Activated CD4-positive, alpha-beta T cell treated with anti-CD3 and anti-CD28 coated beads, Interleukin-2, amount 10 ng/mL, durations not matched to agents 7 days and 5 days (primary cell): Measurements from ENCODE around the gene SALL1. TPM values are rescaled to one million over a fixed set of nuclear protein-coding genes. Genes with fewer than 3 reads are reported as not detected.

ENCODE experiments used
- CTCF ChIA-PET: fragments of 350-600 bp; sonication (Branson Sonifier 250); formaldehyde crosslinking; loops from one replicate; lab custom pipeline; 2021; ENCODE audit warnings: antibody characterized with exemption; lab: Charles Lee
- POLR2A ChIA-PET: fragments of 350-600 bp; sonication (Branson Sonifier 250); formaldehyde crosslinking; loops from one replicate; lab custom pipeline; 2021; ENCODE audit warnings: antibody characterized with exemption; lab: Charles Lee
- DNase-seq: peaks from one replicate; pipeline ENCODE4 v3.0.0-alpha.2; 2020
- H3K27ac Mint-ChIP-seq: one replicate; pipeline ENCODE4 v1.8.0; 2021; ENCODE audit warnings: mild to moderate bottlenecking, moderate library complexity, mixed read lengths
- H3K27me3 Mint-ChIP-seq: one replicate; pipeline ENCODE4 v1.8.0; 2021; ENCODE audit warnings: mixed read lengths
- H3K36me3 Mint-ChIP-seq: one replicate; pipeline ENCODE4 v1.8.0; 2021; ENCODE audit warnings: low read depth, mixed read lengths
- H3K4me1 Mint-ChIP-seq: one replicate; pipeline ENCODE4 v1.8.0; 2021; ENCODE audit warnings: mixed read lengths
- H3K4me3 Mint-ChIP-seq: one replicate; pipeline ENCODE4 v1.8.0; 2021; ENCODE audit warnings: mild to moderate bottlenecking, moderate library complexity, mixed read lengths
- H3K9me3 Mint-ChIP-seq: one replicate; pipeline ENCODE4 v1.8.0; 2021; ENCODE audit warnings: mixed read lengths
- total RNA-seq, 2 experiments: library from RNA; stranded (reverse); gene quantifications; one replicate each; pipeline ENCODE4 v1.2.3, GENCODE V29; 2021

Gene SALL1
- total RNA-seq, 2 experiments from 2014 or later = not detected

DNA sequence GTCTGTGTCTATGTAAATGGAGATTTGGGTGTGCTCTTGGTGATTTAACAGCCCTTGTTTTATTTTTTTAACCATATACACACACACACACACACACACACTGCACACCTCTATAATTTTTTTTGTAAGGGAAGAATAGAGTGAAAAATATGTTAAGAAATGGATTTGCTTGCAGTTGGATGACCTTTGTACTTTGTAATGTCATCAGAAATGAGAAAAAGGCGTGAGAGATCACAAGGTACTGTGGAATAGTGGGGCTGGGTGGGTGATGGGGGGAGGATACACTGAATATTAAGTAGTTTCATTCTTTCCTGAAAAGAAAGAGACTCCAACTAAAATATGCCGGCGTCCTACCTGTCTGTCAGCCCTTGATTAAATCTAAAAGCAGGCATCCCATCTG, 38.7 kb downstream of the SALL1 start:
- CTCF ChIA-PET = no interaction called here
- Mint-ChIP-seq H3K27me3 (peaks cover 41% of the 10 kb centered on the region), H3K4me1 (no peaks in the 10 kb centered on the region), H3K4me3 (no peak overlapping the region), H3K9me3 (peaks cover 4% of the 10 kb centered on the region), H3K27ac (no peak overlapping the region), H3K36me3 (no peaks in the 10 kb centered on the region)
- no peak for DNase-seq
- POLR2A ChIA-PET = no interaction called here

DNA sequence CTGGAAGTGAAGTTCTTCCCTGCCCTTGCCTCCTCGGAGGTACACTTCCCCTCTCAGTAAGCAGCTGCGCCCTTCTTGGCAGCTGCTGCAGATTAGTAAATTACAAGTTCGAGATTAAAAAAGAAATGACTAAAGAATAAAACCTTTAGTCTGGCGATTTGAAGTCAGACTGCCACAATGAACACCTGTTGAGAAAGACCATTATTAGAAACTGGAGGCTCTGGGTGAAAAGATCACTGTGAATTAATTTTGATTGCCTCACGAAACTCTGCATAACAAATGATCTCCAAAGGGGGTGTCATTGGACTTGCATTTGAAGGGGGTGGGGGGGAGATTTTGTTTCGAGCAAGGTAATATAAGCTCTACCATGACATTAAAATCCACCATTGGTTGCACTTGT, 39.3 kb downstream of the SALL1 start:
- CTCF ChIA-PET = no interaction called here
- POLR2A ChIA-PET = no interaction called here
- Mint-ChIP-seq H3K4me3 (no peak overlapping the region), H3K27me3 (peaks cover 41% of the 10 kb centered on the region), H3K27ac (no peak overlapping the region), H3K9me3 (peaks cover 4% of the 10 kb centered on the region), H3K4me1 (no peaks in the 10 kb centered on the region), H3K36me3 (no peaks in the 10 kb centered on the region)
- DNase-seq = no peak

DNA sequence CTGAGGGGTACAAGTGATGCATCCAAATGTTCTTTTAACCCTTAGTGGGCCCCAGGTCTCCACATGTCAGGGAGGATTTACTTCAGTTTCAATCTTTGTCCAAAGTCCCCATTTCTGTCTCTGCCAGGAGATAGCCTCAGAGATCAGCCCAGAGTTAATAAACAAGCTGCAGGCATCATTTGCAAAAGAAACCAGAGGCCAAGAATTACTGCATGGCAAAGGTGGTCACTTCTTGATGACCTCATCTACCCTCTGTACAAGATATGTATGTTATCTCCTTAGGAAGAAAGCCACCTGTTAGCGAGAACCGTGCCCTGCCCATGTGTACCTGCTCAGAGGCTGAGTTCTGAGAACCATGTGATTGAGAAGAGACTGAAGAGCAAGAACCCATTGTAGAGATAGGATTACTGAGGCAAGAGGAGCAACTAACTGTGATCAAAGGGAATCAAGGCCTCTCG, 40.3 kb downstream of the SALL1 start:
- H3K4me1 Mint-ChIP-seq = no peaks in the 10 kb centered on the region
- POLR2A ChIA-PET = no interaction called here

DNA sequence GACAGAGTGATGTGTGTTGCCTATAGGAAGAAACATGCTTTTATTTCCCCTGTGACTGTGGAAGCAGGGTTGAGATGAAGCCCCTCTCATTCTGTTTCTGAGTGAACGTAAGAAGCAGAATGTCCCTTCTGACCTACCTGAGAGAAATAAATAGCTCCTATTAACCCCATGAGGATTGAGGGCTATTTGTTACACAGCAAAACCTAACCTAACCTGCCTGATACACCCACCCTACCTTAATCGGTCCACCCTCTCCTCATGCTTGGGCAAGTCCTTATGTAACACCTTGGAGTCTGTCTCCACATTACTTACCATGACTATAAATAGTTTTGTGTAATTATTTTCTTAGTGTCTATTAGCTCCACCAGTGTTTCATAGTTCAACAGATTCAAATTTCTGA, 41.9 kb downstream of the SALL1 start:
- H3K9me3 Mint-ChIP-seq = peaks cover 4% of the 10 kb centered on the region
- H3K27me3 Mint-ChIP-seq = peaks cover 28% of the 10 kb centered on the region
- H3K4me1 Mint-ChIP-seq = no peaks in the 10 kb centered on the region
- ChIA-PET POLR2A (no interaction called here), CTCF (interaction anchor here (1.4 kb wide), 1 partner anchor 14 kb away, joined by 3 read pairs; no protein-coding TSS in a partner anchor)
- no peak overlapping the region for H3K4me3 Mint-ChIP-seq
- H3K36me3 Mint-ChIP-seq = no peaks in the 10 kb centered on the region
- no peak overlapping the region for H3K27ac Mint-ChIP-seq
- no peak for DNase-seq

More for the DNA sequence above, 40.3 kb downstream of the SALL1 start:
- no peak for DNase-seq
- Mint-ChIP-seq H3K27ac (no peak overlapping the region), H3K9me3 (peaks cover 4% of the 10 kb centered on the region), H3K4me3 (no peak overlapping the region), H3K27me3 (peaks cover 41% of the 10 kb centered on the region), H3K36me3 (no peaks in the 10 kb centered on the region)
- CTCF ChIA-PET = no interaction called here

DNA sequence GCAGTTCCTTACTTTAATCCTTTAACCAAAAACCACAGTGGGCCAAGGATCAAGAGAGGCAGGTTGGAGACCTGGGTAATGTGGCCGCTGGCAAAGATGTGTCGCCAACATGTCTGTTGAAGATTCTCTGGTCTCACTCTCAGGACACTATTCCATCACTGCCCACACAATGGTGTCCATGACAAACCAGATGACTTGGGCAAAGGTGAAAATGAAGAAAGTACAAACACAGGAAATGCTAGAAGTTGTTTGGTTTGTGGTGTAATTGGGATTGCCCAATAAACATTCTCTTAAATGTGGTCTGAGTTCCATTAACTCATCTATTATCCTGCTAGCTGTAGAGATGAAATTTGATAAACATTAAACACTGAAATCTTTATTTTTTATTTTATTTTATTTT, 43.3 kb downstream of the SALL1 start:
- Mint-ChIP-seq H3K27me3 (peaks cover 15% of the 10 kb centered on the region), H3K36me3 (no peaks in the 10 kb centered on the region), H3K9me3 (peaks cover 4% of the 10 kb centered on the region), H3K4me3 (no peak overlapping the region), H3K4me1 (no peaks in the 10 kb centered on the region), H3K27ac (no peak overlapping the region)
- CTCF ChIA-PET = interaction anchor here (1.4 kb wide), 1 partner anchor 12 kb away, joined by 3 read pairs; no protein-coding TSS in a partner anchor
- no peak for DNase-seq
- POLR2A ChIA-PET = no interaction called here

DNA sequence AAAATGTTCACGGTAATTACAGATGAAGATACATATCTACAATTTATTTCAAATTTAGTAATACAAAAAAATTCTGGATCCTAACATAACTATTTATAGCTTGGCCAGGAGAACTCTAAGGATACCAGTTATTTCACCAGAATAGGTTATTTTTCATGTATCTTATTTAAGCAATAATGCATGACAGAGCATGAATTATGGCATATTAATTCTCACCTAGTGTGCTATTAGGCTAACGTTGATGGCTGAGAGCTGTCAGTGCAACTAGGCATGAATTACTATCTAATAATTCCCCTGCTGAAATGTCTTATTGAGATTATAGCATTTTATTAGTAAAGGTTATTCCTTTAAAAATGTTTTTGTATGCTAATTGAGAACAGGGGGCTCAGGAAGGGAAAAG, 44.5 kb downstream of the SALL1 start:
- POLR2A ChIA-PET = no interaction called here
- peaks cover 4% of the 10 kb centered on the region for H3K27me3 Mint-ChIP-seq
- CTCF ChIA-PET = no interaction called here
- H3K27ac Mint-ChIP-seq = no peak overlapping the region
- no peak for DNase-seq
- peaks cover 4% of the 10 kb centered on the region for H3K9me3 Mint-ChIP-seq
- no peak overlapping the region for H3K4me3 Mint-ChIP-seq
- no peaks in the 10 kb centered on the region for H3K36me3 Mint-ChIP-seq
- H3K4me1 Mint-ChIP-seq = no peaks in the 10 kb centered on the region

DNA sequence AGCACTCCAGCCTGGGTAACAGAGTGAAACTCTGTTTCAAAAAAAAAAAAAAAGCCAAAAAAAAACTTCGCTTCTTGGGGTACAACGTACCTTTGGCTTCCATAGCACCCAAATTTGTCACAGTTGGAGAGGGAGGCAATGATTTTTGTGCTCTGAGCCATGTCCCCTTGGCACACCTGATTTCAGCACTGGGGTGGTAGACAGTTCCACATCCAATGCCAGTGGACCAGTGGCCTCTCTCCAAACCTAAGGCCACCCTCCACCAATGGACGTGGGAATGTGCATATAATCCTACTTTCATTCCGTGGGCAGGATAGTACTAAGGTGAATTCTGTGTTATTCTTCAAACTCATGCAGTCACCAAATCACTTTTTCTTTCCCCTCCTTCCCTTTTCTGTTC, 47.5 kb downstream of the SALL1 start:
- no peak for DNase-seq
- no peak overlapping the region for H3K27ac Mint-ChIP-seq
- no peaks in the 10 kb centered on the region for H3K9me3 Mint-ChIP-seq
- no peaks in the 10 kb centered on the region for H3K4me1 Mint-ChIP-seq
- H3K4me3 Mint-ChIP-seq = no peak overlapping the region
- POLR2A ChIA-PET = no interaction called here
- H3K27me3 Mint-ChIP-seq = no peaks in the 10 kb centered on the region
- CTCF ChIA-PET = no interaction called here
- no peaks in the 10 kb centered on the region for H3K36me3 Mint-ChIP-seq

DNA sequence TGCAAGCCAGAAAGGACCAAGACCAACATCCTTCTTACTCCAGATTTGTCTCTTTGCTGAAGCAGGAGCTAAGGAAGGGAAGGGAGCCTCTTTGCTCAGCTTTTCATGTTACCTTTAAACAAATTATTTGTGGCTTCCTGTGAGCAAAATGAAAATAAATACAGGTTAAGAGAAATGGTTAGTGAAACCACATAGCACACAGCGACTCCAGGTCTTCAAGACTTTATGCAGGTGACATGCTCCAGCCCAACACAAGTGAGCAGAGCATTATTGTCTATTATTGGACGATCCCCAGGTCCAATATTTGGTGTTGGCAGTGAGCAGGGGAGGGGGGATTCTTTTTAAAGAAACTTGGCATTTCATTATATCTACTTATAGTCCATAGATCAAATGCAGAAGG, 53.3 kb downstream of the SALL1 start:
- H3K27ac Mint-ChIP-seq = no peak overlapping the region
- H3K27me3 Mint-ChIP-seq = no peaks in the 10 kb centered on the region
- DNase-seq = no peak
- no peaks in the 10 kb centered on the region for H3K9me3 Mint-ChIP-seq
- H3K36me3 Mint-ChIP-seq = no peaks in the 10 kb centered on the region
- no peaks in the 10 kb centered on the region for H3K4me1 Mint-ChIP-seq
- H3K4me3 Mint-ChIP-seq = no peak overlapping the region
- ChIA-PET CTCF (no interaction called here), POLR2A (no interaction called here)

DNA sequence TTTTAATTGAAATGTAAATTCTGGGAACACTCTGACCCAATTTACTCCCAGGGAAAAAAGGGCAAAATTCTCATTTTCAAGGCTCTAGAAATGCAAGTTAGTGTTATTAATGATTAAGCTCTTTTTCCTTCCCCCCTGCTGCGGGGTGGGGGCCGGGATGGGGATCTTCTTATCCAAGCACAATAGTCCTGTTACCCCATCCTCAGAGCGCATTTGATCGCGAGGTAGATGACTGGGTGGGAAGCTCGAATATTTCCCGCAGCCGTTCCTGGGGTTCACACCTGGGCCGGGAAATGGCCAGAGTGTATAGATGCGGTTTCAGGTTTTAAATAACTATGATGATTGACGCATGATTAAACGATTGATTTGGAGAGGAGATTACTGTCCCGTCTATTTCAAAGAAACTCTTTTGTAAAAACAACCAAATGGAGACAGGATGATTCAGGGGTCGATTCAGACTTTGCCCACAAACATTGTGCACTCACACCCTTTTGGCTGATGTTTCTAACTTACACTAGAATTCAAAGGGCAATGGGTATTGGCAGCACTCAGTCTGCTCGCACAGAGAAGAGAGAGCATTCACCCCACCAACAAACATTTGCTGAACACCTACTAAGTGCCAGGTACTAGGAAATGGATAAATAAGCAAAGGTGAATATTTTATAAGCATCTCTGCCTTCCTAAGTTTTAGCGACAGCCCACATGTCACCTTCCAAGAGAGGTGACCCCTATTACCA, 55.0 kb downstream of the SALL1 start:
- DNase-seq = no peak
- no peaks in the 10 kb centered on the region for H3K36me3 Mint-ChIP-seq
- CTCF ChIA-PET = interaction anchor here (1.5 kb wide), 1 partner anchor 13 kb away, joined by 3 read pairs; no protein-coding TSS in a partner anchor
- H3K4me3 Mint-ChIP-seq = no peak overlapping the region
- POLR2A ChIA-PET = no interaction called here
- no peaks in the 10 kb centered on the region for H3K27me3 Mint-ChIP-seq
- H3K4me1 Mint-ChIP-seq = no peaks in the 10 kb centered on the region
- no peaks in the 10 kb centered on the region for H3K9me3 Mint-ChIP-seq
- no peak overlapping the region for H3K27ac Mint-ChIP-seq

DNA sequence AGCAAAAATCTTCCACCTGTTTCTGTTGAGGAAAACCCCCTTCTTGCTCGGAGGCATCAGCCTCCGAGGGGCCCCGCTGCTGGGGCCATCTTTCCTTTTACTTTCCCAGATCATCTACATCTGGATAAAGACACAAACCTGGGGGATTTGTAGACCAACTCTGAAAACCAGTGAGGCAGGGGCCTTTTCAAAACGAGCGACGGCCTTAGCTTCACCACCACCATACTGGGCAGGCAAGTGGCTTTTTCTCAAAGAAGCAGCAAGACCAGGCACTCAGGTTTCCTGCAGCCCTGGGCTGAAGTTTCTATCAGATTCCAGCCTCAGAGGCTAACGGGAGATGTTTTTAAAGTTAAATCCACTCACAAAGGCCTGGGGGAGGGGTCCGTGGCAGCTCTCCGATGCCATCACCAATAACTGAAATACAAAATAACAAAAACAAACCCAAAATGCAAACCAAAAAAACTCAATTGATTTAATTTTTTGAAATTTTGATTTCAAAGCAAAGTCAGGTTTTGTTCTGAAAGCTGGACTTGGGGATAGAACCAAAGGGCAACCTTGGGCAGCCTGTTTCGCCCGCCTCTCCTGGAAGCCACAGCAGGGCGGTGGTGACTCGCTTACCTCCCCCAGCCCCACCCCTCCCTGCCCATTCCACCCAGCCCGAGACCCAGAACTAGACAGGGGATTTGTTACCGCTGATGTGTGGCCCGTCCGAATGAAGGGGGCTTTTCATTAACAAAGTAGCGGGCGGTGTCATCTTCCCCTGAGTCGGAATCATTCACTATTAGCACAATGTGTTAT, 55.8 kb downstream of the SALL1 start:
- ChIA-PET CTCF (interaction anchor here (0.6 to 1.5 kb wide), 2 partner anchors 13 to 22 kb away, joined by 3 read pairs; no protein-coding TSS in a partner anchor), POLR2A (no interaction called here)
- Mint-ChIP-seq H3K27me3 (no peaks in the 10 kb centered on the region), H3K27ac (no peak overlapping the region), H3K4me3 (no peak overlapping the region), H3K36me3 (no peaks in the 10 kb centered on the region), H3K4me1 (no peaks in the 10 kb centered on the region), H3K9me3 (no peaks in the 10 kb centered on the region)
- DNase-seq = no peak

DNA sequence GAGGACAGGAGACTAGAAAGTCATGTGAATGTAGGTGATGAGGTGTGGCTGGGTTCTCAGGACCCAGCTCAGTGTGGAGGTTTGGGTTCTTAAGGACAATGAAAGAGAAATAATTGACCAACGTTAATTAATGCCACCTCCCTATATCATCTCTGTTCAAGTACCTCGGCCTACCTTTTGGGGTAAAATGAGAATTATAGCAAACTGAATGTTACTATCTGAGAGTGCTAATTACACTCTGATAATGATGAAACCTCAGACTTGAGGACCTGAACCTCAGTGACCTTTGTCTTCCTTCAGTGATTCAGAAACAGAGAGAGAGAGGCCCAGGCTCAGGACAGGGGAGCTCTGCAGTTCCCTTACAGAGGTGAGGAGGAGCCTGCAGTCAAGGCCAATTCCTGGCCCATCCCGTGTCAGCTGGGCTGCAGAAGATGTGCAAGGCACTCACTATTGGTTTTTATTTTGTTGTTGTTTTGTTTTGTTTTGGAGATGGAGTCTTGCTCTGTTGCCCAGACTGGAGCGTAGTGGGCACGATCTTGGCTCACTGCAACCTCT, 57.3 kb downstream of the SALL1 start:
- no peak for DNase-seq
- ChIA-PET POLR2A (no interaction called here), CTCF (interaction anchor here (1.4 kb wide), 1 partner anchor 25 kb away, joined by 3 read pairs; no protein-coding TSS in a partner anchor)
- Mint-ChIP-seq H3K27ac (no peak overlapping the region), H3K4me3 (no peak overlapping the region), H3K4me1 (no peaks in the 10 kb centered on the region), H3K9me3 (peaks cover 2% of the 10 kb centered on the region), H3K27me3 (no peaks in the 10 kb centered on the region), H3K36me3 (no peaks in the 10 kb centered on the region)
